ENCODE data around the gene ALG14. TPM values are rescaled to one million over a fixed set of nuclear protein-coding genes. Genes with fewer than 3 reads are reported as not detected.
"Not testable (repeated sequence)": the region's sequence is repeated elsewhere in the genome, so short reads cannot be mapped to it uniquely, and the experiment has no call there.

Gene ALG14
- total RNA-seq, 1 donor from 2014 or later, result 1.5 TPM

DNA sequence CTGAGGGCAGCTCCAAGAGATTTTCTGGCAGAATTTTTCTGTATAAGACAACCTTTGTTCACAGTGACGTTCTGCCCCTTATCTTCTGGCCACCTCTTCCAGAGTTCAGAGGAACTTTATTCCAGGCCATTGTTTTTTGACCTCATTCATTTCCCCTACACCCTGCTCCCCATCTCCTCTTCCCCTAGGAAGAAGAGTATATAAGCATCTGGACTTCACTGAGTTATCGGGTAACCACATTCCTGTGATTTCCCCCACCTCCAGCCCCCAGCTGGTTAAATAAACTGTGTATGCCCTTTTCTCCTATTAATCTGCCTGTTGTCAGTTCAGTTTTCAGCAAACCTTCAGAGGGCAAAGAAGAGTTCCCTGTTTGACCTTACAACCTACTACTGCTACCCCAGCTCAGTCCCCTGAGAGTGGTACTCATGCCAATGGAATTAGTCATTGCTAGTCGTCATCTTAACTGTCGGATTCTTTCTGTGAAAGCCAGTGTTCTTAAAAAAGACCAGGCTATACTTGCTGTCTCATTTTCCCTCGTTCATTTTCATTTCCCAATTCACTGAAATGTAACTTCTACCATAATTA, 14.3 kb upstream of the ALG14 start:
- DNase-seq (ENCODE audit: low read depth), result peak; percentile 87

DNA sequence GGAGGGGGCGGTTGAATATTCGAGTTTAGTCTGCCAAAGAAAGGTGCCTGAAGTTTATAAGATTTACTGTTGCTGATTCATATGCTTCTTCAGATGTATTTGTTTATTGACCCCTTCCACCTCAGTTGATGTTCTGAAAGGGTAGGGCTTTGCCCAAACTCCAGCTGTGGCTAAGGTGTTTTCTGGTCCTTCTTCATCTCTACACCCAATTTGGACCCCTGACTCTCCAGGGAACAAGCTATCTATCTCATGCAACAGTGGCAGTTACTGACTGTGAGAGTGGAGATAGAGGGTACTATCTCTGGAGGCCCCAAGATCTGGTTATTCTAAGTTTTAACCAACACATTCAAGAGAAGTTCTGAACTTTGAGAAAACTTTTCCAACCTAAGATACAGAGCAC, 12.6 kb upstream of the ALG14 start:
- DNase-seq (ENCODE audit: low read depth), result no peak

DNA sequence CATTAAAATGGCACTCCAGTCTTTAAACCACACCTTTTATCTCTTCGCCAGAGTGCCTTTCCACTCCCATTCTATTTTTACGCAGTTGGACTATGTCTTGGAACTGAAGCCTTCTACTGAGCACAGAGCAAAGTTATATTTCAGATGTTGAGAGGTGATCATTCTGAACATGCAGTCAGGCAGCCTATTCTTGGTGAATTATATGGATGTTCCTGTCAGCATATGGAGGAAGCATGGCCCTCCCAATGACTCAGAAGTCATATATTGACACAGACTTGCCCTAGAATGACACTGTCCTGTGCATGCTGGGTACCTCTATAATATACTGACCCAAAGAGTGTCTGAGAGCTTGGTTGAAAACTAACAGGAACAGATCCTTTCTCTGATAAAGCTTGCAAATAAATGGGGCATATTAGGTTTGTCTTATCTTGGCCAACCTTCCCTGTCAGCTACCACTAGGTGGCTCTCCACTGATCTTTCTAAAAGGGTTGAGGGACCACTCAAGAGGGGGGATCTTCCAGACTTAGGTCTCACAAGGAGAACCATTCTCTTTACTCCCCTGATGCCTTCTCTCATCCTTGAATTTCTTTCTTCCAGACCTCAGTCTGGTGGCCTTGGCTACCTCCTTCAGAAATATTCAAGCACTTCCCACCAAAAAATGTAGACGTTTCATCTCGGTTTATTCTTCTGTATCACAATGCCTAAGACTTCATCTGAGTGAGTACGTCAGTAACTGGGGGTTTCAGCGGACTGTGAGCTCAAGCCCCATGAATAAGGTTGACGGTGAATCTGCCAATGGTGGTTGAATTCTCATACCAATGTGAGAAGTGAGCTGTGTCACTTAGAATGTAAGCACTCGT, 11.8 kb upstream of the ALG14 start:
- peak; percentile 38 for DNase-seq (ENCODE audit: low read depth)

DNA sequence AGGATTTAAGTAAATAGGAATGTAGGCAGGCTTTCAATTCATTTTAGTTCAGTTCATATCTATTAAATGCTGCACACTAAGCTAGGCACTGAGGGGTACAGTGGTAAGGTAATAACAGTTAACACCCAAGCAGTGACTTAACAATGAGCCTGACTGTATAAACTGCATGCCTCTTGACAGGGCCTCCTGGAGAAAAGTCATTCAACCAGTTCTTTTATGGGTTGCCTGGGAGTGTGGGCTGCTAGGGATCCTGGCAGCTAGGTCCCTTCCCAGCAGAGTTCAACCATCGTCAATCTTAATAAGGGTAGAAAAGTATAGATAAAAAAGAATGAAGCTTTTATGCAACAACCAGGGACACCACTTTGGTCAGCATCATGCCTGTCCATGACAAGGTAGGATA, 8.1 kb upstream of the ALG14 start:
- DNase-seq (ENCODE audit: low read depth), result no peak

DNA sequence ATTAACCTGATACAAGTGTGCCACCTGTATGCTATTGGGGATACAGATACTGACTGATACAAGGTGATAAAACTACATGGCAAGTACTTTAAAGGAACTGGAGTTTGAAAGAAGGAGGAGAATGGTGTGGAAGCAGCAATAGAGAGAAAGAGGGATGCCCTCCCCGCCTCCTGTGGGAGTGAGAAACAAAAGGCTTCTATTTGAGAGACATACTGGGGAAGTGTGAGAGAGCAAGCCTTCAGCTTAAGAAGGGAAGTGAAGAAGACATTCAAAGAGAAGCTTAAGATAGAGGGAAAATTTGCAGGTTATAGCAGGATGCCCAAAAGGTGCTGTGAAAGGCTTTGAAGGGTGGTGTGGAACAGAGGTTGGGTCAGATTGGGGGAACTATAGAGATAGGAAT, 7.7 kb upstream of the ALG14 start:
- no peak for DNase-seq (ENCODE audit: low read depth)

DNA sequence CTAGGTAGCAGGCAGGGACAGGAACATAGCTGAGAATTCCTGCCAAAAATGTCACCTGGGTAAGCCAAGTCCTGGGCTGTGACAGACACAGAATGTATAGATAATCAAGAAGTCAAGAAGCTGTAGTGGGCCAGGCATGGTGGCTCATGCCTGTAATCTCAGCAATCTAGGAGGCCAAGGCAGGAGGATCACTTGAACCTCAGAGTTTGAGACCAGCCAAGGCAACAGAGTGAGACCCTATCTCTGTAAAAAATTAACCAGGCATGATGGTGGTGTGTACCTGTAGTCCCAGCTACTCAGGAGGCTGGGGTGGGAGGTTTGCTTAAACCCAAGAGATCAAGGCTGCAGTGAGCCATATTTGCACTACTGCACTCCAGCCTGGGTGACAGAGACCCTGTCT, 3.3 kb upstream of the ALG14 start:
- no peak for DNase-seq (ENCODE audit: low read depth)

DNA sequence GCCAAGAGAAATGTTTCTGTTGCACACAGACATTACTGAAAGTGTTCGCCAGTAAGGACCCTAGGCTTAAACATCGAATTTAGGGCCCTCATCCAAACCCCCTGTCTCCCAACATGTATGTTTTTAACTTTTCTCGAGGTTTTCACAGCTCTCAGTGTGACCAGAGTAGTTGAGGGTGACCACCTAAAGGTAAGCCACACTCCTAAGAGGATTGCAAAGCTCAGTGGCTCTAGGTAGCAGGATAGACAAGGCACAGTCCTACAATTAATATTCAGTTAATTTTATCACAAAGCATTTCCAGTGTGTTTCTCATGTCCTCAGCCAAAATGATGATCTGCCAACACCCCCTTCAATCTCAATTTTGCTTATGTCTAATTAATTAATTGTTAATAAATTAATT, 695 bp upstream of the ALG14 start:
- no peak for DNase-seq (ENCODE audit: low read depth)

DNA sequence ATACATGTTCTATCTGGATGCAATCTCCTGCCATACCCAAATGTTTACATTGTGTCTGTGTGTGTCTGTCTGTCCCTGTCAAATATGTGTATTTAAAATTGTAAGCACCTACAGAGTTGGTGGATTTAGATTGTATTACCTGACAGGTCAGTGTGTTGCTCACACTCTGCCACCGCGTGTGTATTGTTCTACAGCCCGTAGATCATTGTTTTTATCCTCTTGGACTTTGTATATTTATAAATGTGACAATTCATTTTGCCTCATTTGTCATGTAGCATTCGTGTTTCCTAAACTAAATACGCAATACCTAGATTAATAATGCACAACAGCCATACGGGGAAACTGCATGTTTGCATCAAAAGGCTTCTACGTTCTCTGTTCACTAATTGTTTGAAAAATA, 634 bp downstream of the ALG14 start:
- peak; percentile 5 for DNase-seq (ENCODE audit: low read depth)

DNA sequence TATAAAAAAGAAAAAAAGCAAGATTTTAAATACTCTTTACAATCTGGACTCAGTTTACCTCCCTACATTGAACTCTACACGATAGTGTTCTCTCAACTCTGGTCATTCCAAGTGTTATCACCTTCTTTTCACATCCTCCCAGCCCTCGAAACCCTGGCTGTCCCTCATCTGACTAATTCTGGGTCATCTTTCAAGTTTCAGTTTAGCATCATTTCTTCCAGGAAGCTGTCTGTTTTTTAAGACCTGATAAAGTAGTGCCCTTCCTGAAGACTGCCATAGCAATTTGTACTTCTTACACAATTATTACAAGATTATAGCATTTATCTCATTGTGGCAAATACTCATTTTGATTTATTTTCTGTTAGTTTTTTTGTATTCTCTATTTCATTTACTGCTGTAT, 1.2 kb downstream of the ALG14 start:
- DNase-seq (ENCODE audit: low read depth), result no peak

DNA sequence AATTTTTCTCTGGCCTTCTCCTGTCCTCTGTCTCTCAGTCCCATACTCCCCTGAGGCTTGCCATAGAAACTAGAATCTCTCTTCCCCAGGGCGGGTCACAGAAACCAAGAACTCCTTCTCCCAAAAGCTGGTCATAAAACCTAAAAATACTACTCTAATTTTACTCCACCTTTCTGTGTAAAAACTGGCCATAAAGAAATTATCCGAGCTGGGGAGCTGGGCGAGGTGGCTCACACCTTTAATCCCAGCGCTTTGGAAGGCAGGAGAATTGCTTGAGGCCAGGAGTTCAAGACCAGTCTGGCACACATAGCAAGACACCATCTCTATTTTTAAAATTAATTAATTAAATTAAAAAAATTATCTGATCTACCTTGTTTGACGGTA, 3.0 kb downstream of the ALG14 start:
- DNase-seq (ENCODE audit: low read depth), result no peak

DNA sequence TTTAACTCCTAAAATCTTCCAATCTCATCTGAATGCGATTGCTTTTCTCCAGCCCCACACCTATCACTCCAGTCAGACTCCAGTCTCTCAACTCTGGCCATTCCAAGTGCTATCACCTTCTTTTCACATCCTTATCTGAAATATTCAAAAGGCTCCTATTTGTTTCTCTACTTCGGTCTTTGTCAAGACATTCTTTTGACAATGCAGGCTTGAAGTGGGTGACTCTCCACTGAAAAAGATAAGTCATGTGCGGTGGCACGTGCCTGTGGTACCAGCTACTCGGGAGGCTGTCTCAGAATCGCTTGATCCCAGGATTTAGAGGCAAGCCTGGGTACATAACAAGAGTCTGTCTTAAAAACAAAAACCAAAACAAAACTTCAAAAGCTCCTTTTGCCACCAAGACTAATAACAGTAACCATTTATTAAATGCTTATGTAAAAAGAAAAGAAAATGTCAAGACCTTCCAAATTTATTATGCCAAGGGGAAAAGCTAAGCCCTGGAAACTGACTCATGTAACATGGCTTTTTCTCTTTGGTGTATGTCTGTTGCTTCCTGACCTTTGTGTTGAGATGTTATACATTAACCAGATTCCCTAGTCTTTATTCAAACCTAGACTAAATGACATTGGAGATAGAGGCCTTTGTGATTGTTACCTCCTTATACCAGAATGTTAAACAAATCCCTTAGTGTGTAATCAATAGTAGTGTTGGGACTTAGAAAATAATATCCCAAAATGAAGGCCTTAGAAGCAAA, 3.6 kb downstream of the ALG14 start:
- peak; percentile 86 for DNase-seq (ENCODE audit: low read depth)

DNA sequence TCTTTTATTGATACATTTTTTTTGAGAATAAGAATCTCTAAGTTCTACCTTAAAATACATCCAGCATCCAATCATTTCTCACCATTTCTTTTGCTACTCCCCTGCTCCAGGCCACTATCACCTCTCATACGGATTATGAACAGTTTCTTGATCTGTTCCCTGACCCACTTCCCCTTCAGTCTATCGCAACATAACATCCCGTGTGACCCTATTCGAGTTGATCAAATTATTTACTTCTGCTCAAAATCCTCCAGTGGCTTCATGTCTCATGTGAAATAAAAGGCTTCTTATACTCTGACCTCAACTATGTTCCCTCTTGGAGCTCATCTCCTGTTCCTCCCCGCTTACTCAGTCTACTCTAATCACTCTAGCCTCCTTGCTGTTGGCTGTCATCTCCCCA, 5.2 kb downstream of the ALG14 start:
- DNase-seq (ENCODE audit: low read depth), result no peak

DNA sequence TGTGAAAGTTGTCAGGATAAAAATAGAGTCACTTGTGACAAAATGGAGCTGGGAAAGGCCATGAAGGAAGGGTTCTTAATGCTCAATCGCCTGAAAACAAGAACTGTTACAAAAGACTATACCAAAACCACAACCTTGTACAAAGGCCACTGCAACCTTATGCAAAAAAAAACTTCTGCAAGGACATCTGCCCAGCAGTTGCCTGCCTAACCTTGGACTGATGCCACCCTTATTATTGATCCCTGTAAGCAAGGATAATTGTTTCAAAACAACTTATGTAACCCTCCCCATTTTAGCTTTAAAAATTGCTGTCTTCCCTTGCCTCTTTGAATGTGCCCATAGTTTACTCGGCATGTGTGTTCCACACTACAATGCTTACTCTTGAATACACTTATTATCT, 5.7 kb downstream of the ALG14 start:
- peak; percentile 59 for DNase-seq (ENCODE audit: low read depth)

DNA sequence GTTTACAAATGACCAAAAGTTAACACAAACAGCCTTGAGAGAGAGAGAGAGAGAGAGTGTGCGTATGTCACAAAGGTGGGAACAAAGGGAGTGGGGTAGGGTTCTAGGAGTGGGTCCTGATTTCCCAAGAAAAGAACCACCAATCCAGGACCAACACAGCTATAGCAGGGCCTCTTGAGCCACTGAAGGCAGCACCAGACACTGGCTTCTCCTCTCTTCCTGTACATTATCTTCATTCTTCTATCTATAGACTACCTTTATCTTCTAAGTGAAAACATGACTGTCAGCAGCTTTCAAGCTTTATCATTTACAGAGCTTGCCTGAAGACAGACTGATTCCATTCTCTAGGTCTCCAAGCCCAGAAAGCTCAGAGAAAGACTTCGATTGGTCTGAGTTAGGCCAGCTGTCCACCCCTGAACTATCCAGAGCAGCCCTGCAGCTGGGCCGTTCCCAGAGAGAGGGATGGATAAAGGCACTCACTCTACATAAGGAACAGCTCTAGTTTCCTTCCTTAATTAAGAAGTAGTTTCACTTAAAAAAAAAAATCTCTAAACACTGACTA, 11.2 kb downstream of the ALG14 start:
- no peak for DNase-seq (ENCODE audit: low read depth)

DNA sequence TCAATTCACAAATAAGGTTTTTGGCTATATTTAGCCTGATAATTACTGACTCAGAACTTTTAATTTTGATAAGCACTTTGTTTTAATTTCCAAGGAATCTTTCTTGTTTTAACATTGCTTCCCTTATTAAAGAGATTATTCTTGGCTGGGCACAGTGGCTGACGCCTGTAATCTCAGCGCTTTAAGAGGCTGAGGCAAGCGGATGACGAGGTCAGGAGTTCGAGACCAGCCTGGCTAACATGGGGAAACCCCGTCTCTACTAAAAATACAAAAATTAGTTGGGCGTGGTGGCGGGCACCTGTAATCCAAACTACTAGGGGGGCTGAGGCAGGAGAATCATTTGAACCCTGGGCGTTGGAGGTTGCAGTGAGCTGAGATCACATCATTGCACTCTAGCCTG, 13.8 kb downstream of the ALG14 start:
- no peak for DNase-seq (ENCODE audit: low read depth)

DNA sequence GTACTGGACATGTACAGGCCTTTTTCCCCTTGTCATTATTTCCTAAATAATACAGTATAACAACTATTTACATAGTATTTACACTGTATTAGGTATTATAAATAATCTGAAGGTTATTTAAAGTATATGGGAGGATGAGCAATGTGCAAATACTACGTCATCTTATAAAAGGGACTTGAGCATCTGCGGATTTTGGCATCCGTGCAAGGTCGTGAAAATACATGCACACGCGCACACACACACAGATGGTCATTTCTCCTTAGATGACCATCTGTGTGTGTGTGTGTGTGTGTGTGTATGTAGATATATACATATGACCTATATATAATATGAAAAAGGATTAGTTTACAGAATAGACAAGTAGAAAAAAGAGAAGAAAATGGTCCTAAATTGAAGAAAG, 15.4 kb downstream of the ALG14 start:
- DNase-seq (ENCODE audit: low read depth), result no peak

DNA sequence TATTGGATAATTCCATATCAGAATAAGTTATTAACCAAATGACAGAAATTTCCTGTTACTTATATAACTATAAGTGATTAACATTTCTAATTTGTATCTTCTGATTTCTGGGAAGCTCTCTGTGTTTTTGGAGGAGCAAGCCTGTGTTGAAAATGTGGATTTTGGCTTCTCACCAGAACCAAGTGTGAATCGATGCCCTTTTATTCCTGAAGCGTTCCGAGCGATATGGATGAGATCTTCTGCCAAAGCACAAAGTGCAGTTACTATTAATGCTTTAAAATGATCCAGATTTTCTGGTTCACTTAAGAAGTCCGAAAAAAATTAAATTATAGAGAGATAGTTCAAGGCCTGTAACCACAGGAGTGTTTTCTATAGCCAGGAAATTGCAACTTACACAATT, 22.8 kb downstream of the ALG14 start:
- no peak for DNase-seq (ENCODE audit: low read depth)

DNA sequence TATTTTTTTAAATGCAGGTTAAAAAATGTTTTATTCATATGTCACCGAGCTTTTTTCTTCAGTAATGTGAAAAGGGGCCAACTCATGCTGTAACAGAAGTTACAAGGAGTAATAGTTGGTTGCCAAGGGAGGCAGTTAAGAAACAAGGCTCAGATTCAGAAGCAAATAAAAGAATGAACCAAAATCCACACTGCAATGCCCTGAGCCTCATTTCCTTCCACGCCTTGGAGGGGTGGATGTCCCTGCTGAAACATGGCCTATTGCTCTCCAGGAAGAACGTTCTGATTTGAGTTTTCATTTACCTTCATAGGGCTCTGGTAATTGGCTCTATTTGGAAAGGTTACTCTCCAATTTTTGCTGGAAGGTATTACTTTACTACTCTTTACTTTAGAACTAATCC, 24.4 kb downstream of the ALG14 start:
- DNase-seq (ENCODE audit: low read depth), result no peak

DNA sequence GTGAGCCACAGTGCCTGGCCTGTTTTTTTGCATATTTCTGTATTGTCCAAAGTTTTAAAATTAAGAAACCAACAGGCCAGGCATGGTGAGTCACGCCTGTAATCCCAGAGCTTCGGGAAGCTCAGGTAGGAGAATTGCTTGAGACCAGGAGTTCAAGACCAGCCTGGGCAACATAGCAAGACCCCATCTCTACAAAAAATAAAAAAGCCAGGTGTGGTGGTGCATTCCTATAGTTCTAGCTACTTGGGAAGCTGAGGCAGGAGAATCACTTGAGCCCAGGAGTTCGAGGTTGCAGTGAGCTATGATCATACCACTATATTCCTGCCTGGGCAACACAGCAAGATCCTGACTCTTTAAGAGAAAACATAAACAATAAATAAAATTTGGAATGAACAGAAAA, 25.1 kb downstream of the ALG14 start:
- DNase-seq (ENCODE audit: low read depth), result not testable (repeated sequence)

DNA sequence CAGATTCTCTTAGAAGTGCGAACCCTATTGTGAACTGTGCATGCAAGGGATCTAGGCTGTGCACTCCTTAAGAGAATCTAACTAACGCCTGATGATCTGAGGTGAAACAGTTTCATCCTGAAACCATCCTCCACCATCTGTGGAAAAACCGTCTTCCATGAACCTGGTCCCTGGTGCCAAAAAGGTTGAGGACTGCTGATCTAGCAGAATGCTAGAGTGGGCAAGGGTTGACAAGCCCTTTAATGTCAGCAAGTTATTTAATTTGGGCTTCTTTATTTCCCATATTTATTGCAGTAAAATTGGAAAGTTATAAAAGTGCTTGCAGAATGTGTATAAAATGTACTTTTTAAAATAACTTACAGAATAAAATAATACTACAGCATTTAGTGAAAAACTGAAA, 26.4 kb downstream of the ALG14 start:
- no peak for DNase-seq (ENCODE audit: low read depth)

DNA sequence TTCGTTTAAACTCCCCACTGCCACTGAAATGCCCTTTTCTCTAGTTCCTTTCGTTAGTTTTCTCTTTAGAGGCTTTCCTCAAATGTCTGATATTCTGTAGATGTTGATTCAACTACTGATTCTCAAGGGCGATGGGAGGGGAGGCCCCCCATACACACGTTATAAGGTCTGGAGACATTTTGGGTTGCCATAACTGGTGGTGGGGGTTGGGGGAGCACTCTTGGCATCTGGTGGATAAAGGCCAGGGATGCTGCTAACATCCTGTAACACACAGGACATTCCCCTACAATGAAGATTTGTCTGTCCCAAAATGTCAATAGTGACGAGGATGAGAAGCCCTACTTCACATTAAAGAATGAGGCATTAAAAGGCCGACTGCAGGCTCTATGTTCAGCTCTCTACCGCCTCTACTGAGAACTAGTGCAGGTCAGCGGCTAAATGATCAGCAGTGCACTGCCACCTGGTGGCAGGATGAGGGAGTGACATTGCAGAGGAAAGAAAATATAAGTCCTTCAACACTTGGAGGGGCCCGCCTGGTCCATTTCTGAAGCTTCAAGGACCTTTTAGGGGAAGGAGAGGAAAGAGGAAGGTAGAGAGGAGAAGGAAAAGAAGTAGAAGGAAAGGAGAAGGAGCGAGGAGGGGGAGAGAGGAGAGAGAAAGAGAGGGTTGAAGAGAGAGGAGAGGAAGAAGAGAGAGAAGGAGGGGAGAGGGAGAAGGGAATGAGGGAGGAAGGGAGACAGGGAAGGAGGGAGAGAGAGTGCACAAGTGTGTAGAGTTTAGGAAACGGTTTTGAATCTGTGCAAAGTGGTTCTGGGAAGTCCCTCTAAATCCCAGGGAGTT, 29.4 kb downstream of the ALG14 start:
- DNase-seq (ENCODE audit: low read depth), result peak; percentile 76

DNA sequence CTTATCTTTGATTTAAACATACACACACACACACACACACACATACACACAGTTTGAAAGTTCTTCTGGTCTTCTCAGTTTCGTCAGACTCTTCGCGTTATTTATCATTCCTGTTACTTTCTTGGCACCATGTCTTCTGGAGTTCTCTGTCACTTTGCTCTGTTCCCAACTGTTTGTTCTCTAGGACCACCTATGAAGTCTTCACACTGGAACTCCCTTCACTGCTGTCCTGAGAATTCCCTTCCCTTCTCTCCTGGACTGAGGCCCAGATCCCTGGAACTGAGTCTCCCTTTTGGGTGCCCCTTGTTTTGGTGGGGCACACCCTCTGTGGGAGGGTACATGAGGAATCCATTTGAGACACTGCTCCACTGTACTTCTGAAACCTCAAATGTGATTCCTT, 30.5 kb downstream of the ALG14 start:
- no peak for DNase-seq (ENCODE audit: low read depth)

Measured in renal cortical epithelial cell (primary cell).